BJ (cell line): ENCODE measurements around the gene USP31. TPM values are rescaled to one million over a fixed set of nuclear protein-coding genes. Genes with fewer than 3 reads are reported as not detected.

Source experiments
- CTCF ChIA-PET: fragments of 350-600 bp; formaldehyde crosslinking; extraction: SDS; loops from one replicate; lab custom pipeline; 2021; ENCODE audit warnings: antibody characterized with exemption, inconsistent platforms; lab: Yijun Ruan, JAX
- POLR2A ChIA-PET: fragments of 300-600 bp; sonication (Branson Sonifier 250); formaldehyde crosslinking; extraction: SDS; loops from one replicate; lab custom pipeline; 2021; ENCODE audit warnings: antibody characterized with exemption; lab: Charles Lee
- DNase-seq: peaks from one replicate; pipeline ENCODE4 v3.0.0-alpha.2; 2011; ENCODE audit warnings: low read depth
- H3K27me3 ChIP-seq: 2 replicates; pipeline ENCODE4 v1.6.0; 2011; ENCODE audit warnings: low read length; ENCODE audit not compliant: control insufficient read depth, insufficient read depth
- H3K36me3 ChIP-seq: 2 replicates; pipeline ENCODE4 v1.5.1; 2011; ENCODE audit warnings: low read length; ENCODE audit not compliant: control insufficient read depth, insufficient read depth
- H3K4me3 ChIP-seq: 2 replicates; pipeline ENCODE4 v1.5.1; 2011; ENCODE audit warnings: low read depth, mild to moderate bottlenecking, control low read depth, low read length
- polyA plus RNA-seq: library from polyadenylated mRNA; depleted of rRNA; stranded (reverse); fragments of >200 nt; gene quantifications from 2 replicates; pipeline ENCODE4 v1.2.3, GENCODE V29; 2011
- TF ChIP-seq, protein P1 (sequence below): IDR thresholded peaks from 2 replicates; pipeline ENCODE4 v1.5.1; 2011; ENCODE audit warnings: low read depth, mild to moderate bottlenecking, control low read depth, inconsistent platforms, low read length, moderate library complexity; ENCODE audit not compliant: insufficient read depth

Gene USP31
- polyA plus RNA-seq, 1 experiment = 5.4 TPM

DNA sequence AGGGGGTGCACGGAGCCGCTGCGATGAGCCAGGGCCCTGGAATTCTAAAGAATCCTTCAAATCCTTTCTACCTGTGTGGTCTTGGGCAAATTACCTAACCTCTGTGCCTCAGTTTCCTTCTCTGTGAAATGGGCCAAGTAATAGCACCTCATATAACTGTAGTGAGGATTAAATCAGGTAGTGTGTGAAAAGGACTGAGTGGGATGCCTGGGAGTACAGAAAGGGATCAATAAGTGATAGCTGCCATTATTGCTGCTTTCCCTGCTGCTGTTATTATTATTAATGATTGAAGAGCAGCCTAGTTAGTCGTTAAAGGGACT is 34.3 kb upstream of the USP31 start:
- no peak for DNase-seq
- TF ChIP-seq, protein P1, sequence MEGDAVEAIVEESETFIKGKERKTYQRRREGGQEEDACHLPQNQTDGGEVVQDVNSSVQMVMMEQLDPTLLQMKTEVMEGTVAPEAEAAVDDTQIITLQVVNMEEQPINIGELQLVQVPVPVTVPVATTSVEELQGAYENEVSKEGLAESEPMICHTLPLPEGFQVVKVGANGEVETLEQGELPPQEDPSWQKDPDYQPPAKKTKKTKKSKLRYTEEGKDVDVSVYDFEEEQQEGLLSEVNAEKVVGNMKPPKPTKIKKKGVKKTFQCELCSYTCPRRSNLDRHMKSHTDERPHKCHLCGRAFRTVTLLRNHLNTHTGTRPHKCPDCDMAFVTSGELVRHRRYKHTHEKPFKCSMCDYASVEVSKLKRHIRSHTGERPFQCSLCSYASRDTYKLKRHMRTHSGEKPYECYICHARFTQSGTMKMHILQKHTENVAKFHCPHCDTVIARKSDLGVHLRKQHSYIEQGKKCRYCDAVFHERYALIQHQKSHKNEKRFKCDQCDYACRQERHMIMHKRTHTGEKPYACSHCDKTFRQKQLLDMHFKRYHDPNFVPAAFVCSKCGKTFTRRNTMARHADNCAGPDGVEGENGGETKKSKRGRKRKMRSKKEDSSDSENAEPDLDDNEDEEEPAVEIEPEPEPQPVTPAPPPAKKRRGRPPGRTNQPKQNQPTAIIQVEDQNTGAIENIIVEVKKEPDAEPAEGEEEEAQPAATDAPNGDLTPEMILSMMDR = no peak
- H3K36me3 ChIP-seq = no peaks in the 10 kb centered on the region
- H3K4me3 ChIP-seq = no peak overlapping the region
- POLR2A ChIA-PET = no interaction called here
- CTCF ChIA-PET = interaction anchor here (0.9 to 15.0 kb wide), 10 partner anchors 8 to 267 kb away, joined by 3 to 292 read pairs (median 4); no protein-coding TSS in a partner anchor
- peaks cover 21% of the 10 kb centered on the region for H3K27me3 ChIP-seq

DNA sequence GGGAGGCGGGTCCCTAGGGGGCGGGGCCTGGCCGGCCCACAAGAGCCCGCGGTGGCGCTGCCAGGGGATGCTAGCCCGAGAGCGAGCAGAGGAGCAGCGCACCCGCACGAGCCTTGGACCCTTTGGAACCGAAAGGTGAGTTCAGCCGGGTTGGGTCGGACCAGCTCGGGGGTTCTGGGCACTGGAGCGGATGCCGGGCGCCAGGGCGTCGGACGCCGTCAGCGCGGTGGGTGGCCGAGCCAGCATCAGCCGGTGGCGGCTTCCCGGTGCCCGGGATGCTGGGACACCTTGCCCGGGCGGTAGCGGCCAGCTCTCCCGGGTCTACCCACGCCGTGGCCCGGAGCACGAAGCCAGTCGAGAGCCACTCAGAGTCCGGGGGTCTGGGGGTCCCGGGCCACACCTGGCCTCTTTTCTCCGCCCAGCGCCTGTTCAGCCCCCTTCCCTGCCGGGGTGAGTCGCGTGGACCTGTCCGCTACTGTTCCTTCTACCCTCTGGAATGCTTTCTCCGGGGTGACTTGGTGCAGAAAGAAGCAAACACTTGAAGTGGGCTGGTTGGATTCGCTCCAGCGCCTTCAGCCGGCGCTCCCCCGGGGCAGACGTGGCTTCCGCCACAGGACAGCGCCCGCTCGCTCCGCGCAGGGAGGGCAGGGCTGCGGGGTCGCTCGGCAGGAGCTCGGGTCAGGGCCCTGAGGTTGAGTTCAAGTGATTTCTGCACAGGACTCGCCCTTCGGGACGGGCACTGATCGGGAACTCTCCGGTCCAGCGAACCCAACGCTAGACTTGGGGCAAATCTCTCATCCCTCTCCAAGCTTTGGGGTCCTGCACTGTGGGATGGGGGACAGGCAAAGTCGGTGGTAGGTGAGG is 33.7 kb upstream of the USP31 start, which contains the start of gene SCNN1G:
TSS of gene SCNN1G (plus strand) at position 67 of the 864 bp plus-strand sequence. CDS start 3,527 bp downstream, outside the sequence.
- Histone ChIP-seq H3K36me3 (no peaks in the 10 kb centered on the region), H3K27me3 (peaks cover 21% of the 10 kb centered on the region), H3K4me3 (peak within 1 kb of the TSS; percentile 17; the same call in 1 of the 2 replicates)
- POLR2A ChIA-PET = no interaction called here
- CTCF ChIA-PET = interaction anchor here (0.7 to 15.0 kb wide), 11 partner anchors 9 to 268 kb away, joined by 3 to 292 read pairs (median 3); no protein-coding TSS in a partner anchor
- no peak for DNase-seq
- TF ChIP-seq, protein P1 = no peak

DNA sequence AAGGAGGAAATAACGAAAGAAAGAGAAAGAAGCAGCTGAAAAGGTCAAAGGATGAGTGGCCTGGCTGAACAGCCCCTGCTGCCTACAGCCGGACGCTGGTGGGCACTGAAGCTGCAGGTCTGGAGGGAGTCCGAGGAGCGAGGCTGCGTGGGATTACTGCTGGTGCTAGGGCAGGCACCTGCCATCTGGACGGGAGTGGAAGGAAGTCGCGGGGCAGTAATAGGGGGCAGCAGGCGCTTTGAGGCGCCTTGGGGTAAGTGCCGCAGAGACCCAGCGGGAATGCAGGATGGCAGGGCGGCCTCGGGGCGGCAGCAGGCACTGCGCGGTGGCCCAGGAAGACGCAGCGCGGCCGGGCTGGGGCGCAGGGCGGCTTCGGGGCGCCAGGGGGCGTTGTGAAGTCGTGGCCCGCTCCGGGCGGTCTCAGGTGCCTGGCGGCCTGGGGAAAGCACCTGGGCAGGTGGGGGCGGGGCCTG is 33.0 kb upstream of the USP31 start:
- TF ChIP-seq, protein P1 = peak; percentile 65
- Histone ChIP-seq H3K27me3 (peaks cover 21% of the 10 kb centered on the region), H3K36me3 (no peaks in the 10 kb centered on the region), H3K4me3 (peak overlapping the region; percentile 17; the same call in 1 of the 2 replicates)
- ChIA-PET CTCF (interaction anchor here (0.7 to 15.0 kb wide), 9 partner anchors 10 to 253 kb away, joined by 3 to 292 read pairs (median 4); no protein-coding TSS in a partner anchor), POLR2A (no interaction called here)
- DNase-seq = no peak

DNA sequence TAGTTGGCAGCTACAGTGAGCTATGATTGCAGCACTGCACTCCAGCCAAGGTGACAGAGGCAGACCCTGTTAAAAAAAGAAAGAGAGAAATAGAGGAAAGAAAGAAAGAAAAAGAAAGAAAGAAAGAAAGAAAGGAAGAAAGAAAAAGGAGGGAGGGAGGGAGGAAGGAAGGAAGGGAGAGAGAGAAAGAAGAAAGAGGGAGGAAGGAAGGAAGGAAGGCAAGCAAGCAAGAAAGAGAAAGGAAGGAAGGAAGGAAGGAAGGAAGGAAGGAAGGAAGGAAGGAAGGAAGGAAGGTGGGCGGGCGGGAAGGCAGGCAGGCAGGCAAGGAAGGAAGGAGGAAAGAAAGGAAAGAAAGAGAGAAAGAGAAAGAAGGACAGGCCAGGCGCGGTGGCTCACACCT is 32.3 kb upstream of the USP31 start:
- TF ChIP-seq, protein P1 = no peak
- ChIA-PET POLR2A (no interaction called here), CTCF (interaction anchor here (0.6 to 15.0 kb wide), 12 partner anchors 10 to 481 kb away, joined by 3 to 292 read pairs (median 4); no protein-coding TSS in a partner anchor)
- DNase-seq = no peak
- Histone ChIP-seq H3K4me3 (no peak overlapping the region), H3K36me3 (no peaks in the 10 kb centered on the region), H3K27me3 (peaks cover 21% of the 10 kb centered on the region)

DNA sequence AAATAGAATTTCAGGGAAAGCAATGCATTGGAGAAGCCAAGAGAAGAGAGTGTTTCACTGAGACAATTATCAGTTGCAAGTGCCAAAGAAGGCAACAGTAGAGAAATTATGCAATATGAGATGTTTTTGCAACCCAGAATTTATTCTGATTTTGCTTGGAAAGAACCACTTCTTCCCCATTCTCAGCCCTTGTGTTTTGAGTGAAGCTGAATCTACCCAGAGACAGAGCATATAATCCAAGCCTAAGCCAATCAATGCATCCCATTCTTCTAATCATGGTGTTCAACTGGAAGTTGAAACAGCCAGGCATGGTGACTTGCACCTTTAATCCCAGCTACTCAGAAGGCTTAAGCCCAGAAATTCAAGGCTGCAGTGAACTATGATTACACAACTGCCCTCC is 26.4 kb upstream of the USP31 start:
- ChIA-PET CTCF (interaction anchor here (0.7 to 15.0 kb wide), 2 partner anchors 8 to 260 kb away, joined by 3 to 292 read pairs; no protein-coding TSS in a partner anchor), POLR2A (no interaction called here)
- H3K27me3 ChIP-seq = no peaks in the 10 kb centered on the region
- no peaks in the 10 kb centered on the region for H3K36me3 ChIP-seq
- DNase-seq = no peak
- TF ChIP-seq, protein P1 = no peak
- H3K4me3 ChIP-seq = no peak overlapping the region
